Midbrain (tissue), 1 donor: ENCODE data around the gene FANCF.
A peak's percentile ranks its signal among the peaks of the same experiment; 100 is the strongest.
"Not testable (repeated sequence)": the region's sequence is repeated elsewhere in the genome, so short reads cannot be mapped to it uniquely, and the experiment has no call there.

ENCODE experiments used
- DNase-seq: peaks from one replicate; lab custom pipeline; 2025; lab: John Stamatoyannopoulos, UW

Gene FANCF

GRCh38 chr11:22625448-22626287 lies at the start of gene FANCF:
TSS of gene FANCF (minus strand) at chr11:22625823. CDS start at chr11:22625810, 13 bp downstream.
- peak; percentile 96 for DNase-seq

- no peak for DNase-seq
Observed at GRCh38 chr11:22674470-22675439, 49.1 kb upstream of the FANCF start.

- no peak for DNase-seq
Observed at GRCh38 chr11:22671751-22672150, 46.1 kb upstream of the FANCF start.

GRCh38 chr11:22670830-22671229 lies 45.2 kb upstream of the FANCF start:
- DNase-seq, result peak; percentile 43

GRCh38 chr11:22669368-22669767 lies 43.7 kb upstream of the FANCF start:
- no peak for DNase-seq

- DNase-seq, result no peak
Observed at GRCh38 chr11:22668005-22668796, 42.6 kb upstream of the FANCF start.

GRCh38 chr11:22666688-22667439 lies 41.2 kb upstream of the FANCF start:
- DNase-seq, result peak; percentile 40

- no peak for DNase-seq
Observed at GRCh38 chr11:22666325-22666687, 40.7 kb upstream of the FANCF start, which contains the start of gene GAS2. TSS of gene GAS2 (plus strand) at chr11:22666611. CDS start at chr11:22674870, 8,259 bp downstream.

GRCh38 chr11:22659783-22660182 lies 34.2 kb upstream of the FANCF start:
- no peak for DNase-seq

GRCh38 chr11:22657101-22657694 lies 31.6 kb upstream of the FANCF start:
- DNase-seq, result no peak

GRCh38 chr11:22656130-22656529 lies 30.5 kb upstream of the FANCF start:
- no peak for DNase-seq

GRCh38 chr11:22652346-22652745 lies 26.7 kb upstream of the FANCF start:
- DNase-seq, result not testable (repeated sequence)

GRCh38 chr11:22641559-22641958 lies 15.9 kb upstream of the FANCF start:
- DNase-seq, result no peak

- DNase-seq, result no peak
Observed at GRCh38 chr11:22640862-22641261, 15.2 kb upstream of the FANCF start.

- DNase-seq, result no peak
Observed at GRCh38 chr11:22635689-22636088, 10.1 kb upstream of the FANCF start.

- no peak for DNase-seq
Observed at GRCh38 chr11:22634897-22635629, 9.4 kb upstream of the FANCF start.

- no peak for DNase-seq
Observed at GRCh38 chr11:22633354-22633902, 7.8 kb upstream of the FANCF start.

- DNase-seq, result no peak
Observed at GRCh38 chr11:22627421-22627820, 1.8 kb upstream of the FANCF start.

GRCh38 chr11:22626573-22627239 lies 1.1 kb upstream of the FANCF start:
- no peak for DNase-seq
